NCI-H82 treated with DMSO at 0.1 percent for 48 hours (cell line): Measurements from ENCODE around the gene MYO7A.

Experiments used
- DNase-seq: peaks from one replicate; lab custom pipeline; 2025; ENCODE audit not compliant: unreplicated experiment; lab: John Stamatoyannopoulos, UW

The MYO7A gene

DNA sequence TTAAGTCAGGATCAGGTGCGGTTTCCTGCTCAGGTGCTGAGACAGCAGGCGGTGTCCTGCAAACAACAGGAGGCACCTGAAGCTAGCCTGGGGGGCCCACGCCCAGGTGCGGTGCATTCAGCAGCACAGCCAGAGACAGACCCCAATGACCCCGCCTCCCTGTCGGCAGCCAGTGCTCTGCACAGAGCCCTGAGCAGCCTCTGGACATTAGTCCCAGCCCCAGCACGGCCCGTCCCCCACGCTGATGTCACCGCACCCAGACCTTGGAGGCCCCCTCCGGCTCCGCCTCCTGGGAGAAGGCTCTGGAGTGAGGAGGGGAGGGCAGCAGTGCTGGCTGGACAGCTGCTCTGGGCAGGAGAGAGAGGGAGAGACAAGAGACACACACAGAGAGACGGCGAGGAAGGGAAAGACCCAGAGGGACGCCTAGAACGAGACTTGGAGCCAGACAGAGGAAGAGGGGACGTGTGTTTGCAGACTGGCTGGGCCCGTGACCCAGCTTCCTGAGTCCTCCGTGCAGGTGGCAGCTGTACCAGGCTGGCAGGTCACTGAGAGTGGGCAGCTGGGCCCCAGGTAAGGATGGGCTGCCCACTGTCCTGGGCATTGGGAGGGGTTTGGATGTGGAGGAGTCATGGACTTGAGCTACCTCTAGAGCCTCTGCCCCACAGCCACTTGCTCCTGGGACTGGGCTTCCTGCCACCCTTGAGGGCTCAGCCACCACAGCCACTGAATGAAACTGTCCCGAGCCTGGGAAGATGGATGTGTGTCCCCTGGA lies at the start of gene MYO7A:
TSS of gene MYO7A (plus strand) at position 327 of the 772 bp plus-strand sequence. CDS start 2,389 bp downstream, outside the sequence.
- DNase-seq = peak; percentile 19

DNA sequence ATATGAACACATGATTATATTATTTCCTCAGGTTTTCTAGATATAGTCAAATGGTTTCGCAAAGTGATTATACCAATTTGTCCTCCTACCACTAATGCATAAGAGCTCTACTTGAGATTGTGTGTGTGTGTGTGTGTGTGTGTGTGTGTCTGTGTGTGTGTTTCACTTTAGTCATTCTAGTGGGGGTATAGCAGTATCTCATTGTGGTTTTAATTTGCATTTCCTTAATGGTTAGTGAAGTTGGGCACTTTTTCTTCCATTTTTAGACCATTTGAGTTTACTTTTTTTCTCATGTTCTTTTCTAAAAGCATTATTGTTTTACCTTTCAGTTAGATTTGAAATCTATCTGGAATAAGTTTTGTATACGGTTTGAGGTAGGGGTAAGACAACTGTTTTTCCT lies 48.4 kb upstream of the MYO7A start:
- no peak for DNase-seq

GRCh38 chr11:77080643-77081210 lies 47.3 kb upstream of the MYO7A start:
- no peak for DNase-seq

- no peak for DNase-seq
Observed at GRCh38 chr11:77081381-77081851, 46.6 kb upstream of the MYO7A start.

GRCh38 chr11:77081976-77082836 lies 45.8 kb upstream of the MYO7A start:
- DNase-seq = no peak

DNA sequence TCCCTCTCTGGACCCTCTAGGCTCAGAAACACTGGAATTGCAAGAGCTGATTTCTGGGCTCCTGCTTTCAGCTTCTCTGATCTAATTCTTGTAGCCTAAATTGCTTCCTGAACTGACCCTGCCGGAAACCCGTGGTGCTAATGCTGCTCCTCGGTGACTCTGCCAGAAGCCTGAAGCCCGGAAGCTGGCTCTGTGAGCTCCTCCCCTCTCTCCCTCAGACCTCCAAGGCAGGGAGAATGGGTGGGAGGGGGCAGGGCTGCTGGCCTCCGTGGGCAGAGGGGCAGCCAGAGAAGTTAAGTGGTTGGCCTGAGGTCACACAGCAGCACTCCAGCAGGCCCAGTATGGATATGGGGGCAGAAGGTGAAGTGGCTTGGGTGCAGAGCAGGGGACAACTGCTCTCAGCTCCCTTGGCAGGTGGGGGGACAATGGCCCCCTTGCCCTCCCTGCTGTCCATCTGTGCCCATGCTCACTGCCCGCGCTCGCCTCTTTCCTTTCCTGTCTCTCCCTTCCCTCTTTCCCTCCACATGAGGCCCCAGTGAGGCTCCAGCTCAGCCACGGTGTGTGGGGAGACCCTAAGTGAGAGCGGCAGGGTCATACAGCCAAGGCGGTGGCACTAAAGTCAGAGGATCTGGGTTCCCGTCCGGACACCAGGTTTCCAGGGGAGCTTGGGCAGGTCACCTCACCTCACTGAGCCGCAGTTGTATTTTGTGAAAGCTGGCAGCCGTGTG lies 45.0 kb upstream of the MYO7A start:
- DNase-seq = no peak

DNA sequence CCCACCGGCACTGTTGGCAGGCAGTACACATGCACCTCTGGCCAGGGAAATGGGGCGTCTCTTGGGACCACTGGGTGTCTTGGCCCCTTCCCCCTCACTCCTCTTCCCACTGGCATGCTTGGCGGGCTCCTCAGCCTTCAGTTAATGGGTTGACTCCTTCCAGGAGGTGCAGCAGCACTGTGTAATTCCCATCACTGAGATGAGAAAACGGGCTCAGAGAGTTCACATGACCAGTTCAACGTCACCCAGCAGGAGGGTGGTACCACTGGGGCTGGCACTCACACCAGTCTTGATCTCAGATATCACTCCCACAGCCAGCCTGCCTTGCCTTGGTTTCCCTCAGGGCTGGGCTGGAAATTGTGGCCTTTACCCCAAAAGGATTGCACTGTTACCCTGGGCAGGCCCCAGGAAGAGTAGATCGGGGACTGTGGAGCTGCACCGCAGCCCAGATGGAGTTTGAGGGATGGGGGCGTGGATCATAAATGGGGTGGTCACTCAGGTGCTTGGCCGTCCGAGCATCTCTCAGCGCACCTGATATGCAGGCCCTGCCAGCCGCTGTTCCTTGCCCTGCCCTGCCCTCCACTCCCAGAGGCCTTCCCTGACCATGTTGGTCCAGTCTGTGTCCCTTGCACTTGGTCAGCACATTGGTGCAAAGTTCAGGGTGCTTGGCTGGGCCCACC lies 44.3 kb upstream of the MYO7A start:
- DNase-seq = no peak

GRCh38 chr11:77084581-77085191 lies 43.4 kb upstream of the MYO7A start:
- DNase-seq = no peak

- no peak for DNase-seq
Observed at GRCh38 chr11:77085652-77086051, 42.4 kb upstream of the MYO7A start.

DNA sequence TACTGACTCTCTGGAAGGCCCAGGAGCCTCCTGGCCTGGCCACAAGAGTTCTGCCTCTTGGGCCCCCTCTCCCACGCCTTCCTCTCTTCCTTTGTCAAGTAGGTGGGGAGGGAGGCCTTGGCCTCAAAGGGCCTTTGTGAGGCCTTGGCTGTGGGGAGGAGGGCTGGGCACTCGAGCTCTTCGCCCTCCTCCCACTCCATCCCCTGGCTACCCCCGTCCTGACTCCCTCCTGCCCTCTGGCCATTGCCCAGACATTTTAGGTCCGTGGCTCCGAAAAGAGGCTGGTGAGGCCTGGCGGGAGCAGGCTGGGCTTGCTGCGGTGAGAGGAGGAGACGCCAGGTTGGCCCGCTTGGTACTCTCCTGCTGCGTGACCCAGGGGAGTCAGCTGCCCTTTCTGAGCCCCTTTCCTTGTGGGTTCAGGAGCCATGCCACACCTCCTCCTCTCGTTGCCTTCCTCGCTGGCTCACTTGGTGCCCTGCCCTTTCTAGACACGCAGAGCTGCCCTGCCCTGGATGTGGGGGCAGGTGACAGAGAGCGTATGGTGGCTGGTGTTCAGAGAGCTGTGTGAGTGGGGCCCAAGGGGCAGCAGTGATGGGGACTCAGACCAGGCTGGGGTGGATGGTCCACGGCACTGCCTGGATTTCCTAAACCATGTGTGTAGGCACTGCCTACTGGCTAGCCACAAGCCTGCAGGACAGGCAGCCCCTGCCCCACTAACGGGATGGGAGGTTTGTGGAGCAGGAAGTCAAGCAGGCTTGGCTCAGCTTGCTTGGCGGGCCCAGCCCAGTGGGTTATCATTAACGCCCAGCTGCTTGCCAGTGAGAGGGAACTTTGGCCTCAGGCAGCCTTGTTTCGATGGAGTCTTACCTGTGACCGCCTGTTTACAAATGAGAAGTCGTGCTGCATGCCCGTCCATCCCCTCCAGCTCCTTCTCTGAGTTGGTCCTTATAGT lies 41.2 kb upstream of the MYO7A start:
- no peak for DNase-seq

GRCh38 chr11:77087723-77088225 lies 40.3 kb upstream of the MYO7A start:
- DNase-seq = no peak

- no peak for DNase-seq
Observed at GRCh38 chr11:77088236-77089003, 39.6 kb upstream of the MYO7A start.

DNA sequence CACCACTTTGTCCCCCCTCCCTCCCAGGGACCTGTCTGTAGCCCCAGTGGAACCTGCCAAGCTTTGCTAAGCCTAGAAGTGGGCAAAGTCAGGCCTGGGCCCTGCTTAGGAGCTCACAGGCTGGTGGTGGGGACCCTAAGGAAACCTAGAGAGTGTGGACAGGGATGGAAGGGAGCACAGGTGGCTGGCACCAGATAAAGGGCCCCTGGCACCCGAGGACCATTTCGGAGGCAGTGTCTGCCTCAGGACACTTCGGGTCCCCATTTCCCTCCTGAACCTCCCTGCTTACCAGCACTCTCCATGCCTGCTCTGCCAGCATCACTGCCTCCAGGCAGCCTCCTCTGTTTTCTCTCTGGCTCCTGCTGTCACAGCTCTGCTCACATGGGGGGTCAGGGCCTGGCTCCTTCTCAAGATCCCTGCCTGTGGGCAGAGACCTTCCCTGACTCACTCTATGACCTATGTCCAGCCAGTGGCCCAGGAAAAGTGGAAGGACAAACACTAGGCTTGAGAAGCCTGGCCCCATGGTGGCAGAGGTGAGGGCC lies 39.0 kb upstream of the MYO7A start:
- DNase-seq = no peak

- no peak for DNase-seq
Observed at GRCh38 chr11:77090046-77090372, 38.0 kb upstream of the MYO7A start.

GRCh38 chr11:77090373-77091111 lies 37.5 kb upstream of the MYO7A start:
- DNase-seq = no peak

GRCh38 chr11:77091146-77091940 lies 36.7 kb upstream of the MYO7A start:
- peak; percentile 22 for DNase-seq
